ENCODE results near the gene TTC28.
"Not testable (repeated sequence)": the region's sequence is repeated elsewhere in the genome, so short reads cannot be mapped to it uniquely, and the experiment has no call there.

Gene TTC28

GRCh38 chr22:28589102-28589750 lies 90.4 kb downstream of the TTC28 start:
- H3K9me3 ChIP-seq (ENCODE audit: control insufficient read depth, low read length) = no peaks in the 10 kb centered on the region
- H3K36me3 ChIP-seq (ENCODE audit: control insufficient read depth, insufficient read depth, low read length) = no peaks in the 10 kb centered on the region
- no peak overlapping the region for H3K4me3 ChIP-seq (ENCODE audit: insufficient read depth, low read depth, low read length)
- no peaks in the 10 kb centered on the region for H3K4me1 ChIP-seq (ENCODE audit: control insufficient read depth, insufficient read depth, low read length)
- no peak overlapping the region for H3K27ac ChIP-seq (ENCODE audit: insufficient read depth, low read depth, low read length, poor library complexity, severe bottlenecking)
- H3K27me3 ChIP-seq (ENCODE audit: control insufficient read depth, insufficient read depth, low read length, poor library complexity, severe bottlenecking) = no peaks in the 10 kb centered on the region
- 88 to 99% methylated on average over 2 of the region's 2 CpGs for WGBS, 2 experiments

- Histone ChIP-seq H3K36me3 (ENCODE audit: control insufficient read depth, insufficient read depth, low read length) (no peaks in the 10 kb centered on the region), H3K4me3 (ENCODE audit: insufficient read depth, low read depth, low read length) (no peak overlapping the region), H3K4me1 (ENCODE audit: control insufficient read depth, insufficient read depth, low read length) (peaks cover 13% of the 10 kb centered on the region), H3K27ac (ENCODE audit: insufficient read depth, low read depth, low read length, poor library complexity, severe bottlenecking) (no peak overlapping the region), H3K9me3 (ENCODE audit: control insufficient read depth, low read length) (no peaks in the 10 kb centered on the region), H3K27me3 (ENCODE audit: control insufficient read depth, insufficient read depth, low read length, poor library complexity, severe bottlenecking) (no peaks in the 10 kb centered on the region)
- 57 to 60% methylated on average over 11 of the region's 11 CpGs for WGBS, 2 experiments
These were observed 94.3 kb downstream of the TTC28 start for GRCh38 chr22:28585324-28585723.

GRCh38 chr22:28582806-28583205 lies 96.8 kb downstream of the TTC28 start:
- Histone ChIP-seq H3K36me3 (ENCODE audit: control insufficient read depth, insufficient read depth, low read length) (no peaks in the 10 kb centered on the region), H3K9me3 (ENCODE audit: control insufficient read depth, low read length) (no peaks in the 10 kb centered on the region), H3K27me3 (ENCODE audit: control insufficient read depth, insufficient read depth, low read length, poor library complexity, severe bottlenecking) (no peaks in the 10 kb centered on the region), H3K4me3 (ENCODE audit: insufficient read depth, low read depth, low read length) (no peak overlapping the region), H3K4me1 (ENCODE audit: control insufficient read depth, insufficient read depth, low read length) (peaks cover 13% of the 10 kb centered on the region), H3K27ac (ENCODE audit: insufficient read depth, low read depth, low read length, poor library complexity, severe bottlenecking) (no peak overlapping the region)
- 69 to 70% methylated on average over 3 of the region's 3 CpGs for WGBS, 2 experiments

GRCh38 chr22:28581016-28581415 lies 98.6 kb downstream of the TTC28 start:
- H3K4me3 ChIP-seq (ENCODE audit: insufficient read depth, low read depth, low read length) = no peak overlapping the region
- peaks cover 13% of the 10 kb centered on the region for H3K4me1 ChIP-seq (ENCODE audit: control insufficient read depth, insufficient read depth, low read length)
- no peaks in the 10 kb centered on the region for H3K27me3 ChIP-seq (ENCODE audit: control insufficient read depth, insufficient read depth, low read length, poor library complexity, severe bottlenecking)
- H3K27ac ChIP-seq (ENCODE audit: insufficient read depth, low read depth, low read length, poor library complexity, severe bottlenecking) = no peak overlapping the region
- no peaks in the 10 kb centered on the region for H3K36me3 ChIP-seq (ENCODE audit: control insufficient read depth, insufficient read depth, low read length)
- no peaks in the 10 kb centered on the region for H3K9me3 ChIP-seq (ENCODE audit: control insufficient read depth, low read length)
- 94% methylated on average over 5 to 7 of the region's 8 CpGs for WGBS, 2 experiments

GRCh38 chr22:28576162-28576561 lies 103.5 kb downstream of the TTC28 start:
- H3K4me3 ChIP-seq (ENCODE audit: insufficient read depth, low read depth, low read length) = no peak overlapping the region
- no peaks in the 10 kb centered on the region for H3K36me3 ChIP-seq (ENCODE audit: control insufficient read depth, insufficient read depth, low read length)
- H3K4me1 ChIP-seq (ENCODE audit: control insufficient read depth, insufficient read depth, low read length) = no peaks in the 10 kb centered on the region
- WGBS, 2 experiments = 93 to 100% methylated on average over 2 to 3 of the region's 3 CpGs
- H3K27me3 ChIP-seq (ENCODE audit: control insufficient read depth, insufficient read depth, low read length, poor library complexity, severe bottlenecking) = no peaks in the 10 kb centered on the region
- H3K9me3 ChIP-seq (ENCODE audit: control insufficient read depth, low read length) = no peaks in the 10 kb centered on the region
- H3K27ac ChIP-seq (ENCODE audit: insufficient read depth, low read depth, low read length, poor library complexity, severe bottlenecking) = no peak overlapping the region

GRCh38 chr22:28574159-28574788 lies 105.4 kb downstream of the TTC28 start:
- WGBS, 2 experiments = 98 to 100% methylated on average over 1 to 4 of the region's 4 CpGs
- Histone ChIP-seq H3K27ac (ENCODE audit: insufficient read depth, low read depth, low read length, poor library complexity, severe bottlenecking) (no peak overlapping the region), H3K27me3 (ENCODE audit: control insufficient read depth, insufficient read depth, low read length, poor library complexity, severe bottlenecking) (no peaks in the 10 kb centered on the region), H3K4me1 (ENCODE audit: control insufficient read depth, insufficient read depth, low read length) (no peaks in the 10 kb centered on the region), H3K4me3 (ENCODE audit: insufficient read depth, low read depth, low read length) (no peak overlapping the region), H3K9me3 (ENCODE audit: control insufficient read depth, low read length) (no peaks in the 10 kb centered on the region), H3K36me3 (ENCODE audit: control insufficient read depth, insufficient read depth, low read length) (no peaks in the 10 kb centered on the region)

- Histone ChIP-seq H3K4me1 (ENCODE audit: control insufficient read depth, insufficient read depth, low read length) (no peaks in the 10 kb centered on the region), H3K9me3 (ENCODE audit: control insufficient read depth, low read length) (no peaks in the 10 kb centered on the region), H3K36me3 (ENCODE audit: control insufficient read depth, insufficient read depth, low read length) (no peaks in the 10 kb centered on the region), H3K27ac (ENCODE audit: insufficient read depth, low read depth, low read length, poor library complexity, severe bottlenecking) (no peak overlapping the region), H3K4me3 (ENCODE audit: insufficient read depth, low read depth, low read length) (no peak overlapping the region), H3K27me3 (ENCODE audit: control insufficient read depth, insufficient read depth, low read length, poor library complexity, severe bottlenecking) (no peaks in the 10 kb centered on the region)
- WGBS, 2 experiments = 94 to 98% methylated on average over 3 of the region's 3 CpGs
These were observed 108.8 kb downstream of the TTC28 start for GRCh38 chr22:28570696-28571373.

- 81 to 95% methylated on average over 3 of the region's 3 CpGs for WGBS, 2 experiments
- not testable (repeated sequence) for H3K27ac ChIP-seq (ENCODE audit: insufficient read depth, low read depth, low read length, poor library complexity, severe bottlenecking); H3K27me3 ChIP-seq (ENCODE audit: control insufficient read depth, insufficient read depth, low read length, poor library complexity, severe bottlenecking); H3K4me1 ChIP-seq (ENCODE audit: control insufficient read depth, insufficient read depth, low read length); H3K36me3 ChIP-seq (ENCODE audit: control insufficient read depth, insufficient read depth, low read length); H3K4me3 ChIP-seq (ENCODE audit: insufficient read depth, low read depth, low read length); H3K9me3 ChIP-seq (ENCODE audit: control insufficient read depth, low read length)
These were observed 110.7 kb downstream of the TTC28 start for GRCh38 chr22:28568974-28569373.

GRCh38 chr22:28568099-28568498 lies 111.5 kb downstream of the TTC28 start:
- no peak overlapping the region for H3K4me3 ChIP-seq (ENCODE audit: insufficient read depth, low read depth, low read length)
- no peaks in the 10 kb centered on the region for H3K4me1 ChIP-seq (ENCODE audit: control insufficient read depth, insufficient read depth, low read length)
- no peak overlapping the region for H3K27ac ChIP-seq (ENCODE audit: insufficient read depth, low read depth, low read length, poor library complexity, severe bottlenecking)

GRCh38 chr22:28566920-28567499 lies 112.6 kb downstream of the TTC28 start:
- not testable (repeated sequence) for H3K36me3 ChIP-seq (ENCODE audit: control insufficient read depth, insufficient read depth, low read length); H3K27me3 ChIP-seq (ENCODE audit: control insufficient read depth, insufficient read depth, low read length, poor library complexity, severe bottlenecking); H3K4me3 ChIP-seq (ENCODE audit: insufficient read depth, low read depth, low read length); H3K27ac ChIP-seq (ENCODE audit: insufficient read depth, low read depth, low read length, poor library complexity, severe bottlenecking); H3K9me3 ChIP-seq (ENCODE audit: control insufficient read depth, low read length); H3K4me1 ChIP-seq (ENCODE audit: control insufficient read depth, insufficient read depth, low read length)
- WGBS, 2 experiments = 89 to 94% methylated on average over 11 of the region's 12 CpGs

More at GRCh38 chr22:28568099-28568498, 111.5 kb downstream of the TTC28 start:
- Histone ChIP-seq H3K9me3 (ENCODE audit: control insufficient read depth, low read length) (no peaks in the 10 kb centered on the region), H3K27me3 (ENCODE audit: control insufficient read depth, insufficient read depth, low read length, poor library complexity, severe bottlenecking) (no peaks in the 10 kb centered on the region), H3K36me3 (ENCODE audit: control insufficient read depth, insufficient read depth, low read length) (no peaks in the 10 kb centered on the region)

All from ectodermal cell (in vitro differentiated cells).